SH-SY5Y (cell line): ENCODE results near the gene TRPC6.

ENCODE experiments used
- GATA2 ChIP-seq: IDR thresholded peaks from 2 replicates; pipeline ENCODE4 v1.6.1; 2011; ENCODE audit warnings: mild to moderate bottlenecking, low read depth, low read length
- GATA3 ChIP-seq: IDR thresholded peaks from 2 replicates; pipeline ENCODE4 v1.6.1; 2011; ENCODE audit warnings: low read depth, mild to moderate bottlenecking, low read length, moderate library complexity

The TRPC6 gene

GRCh38 chr11:101567071-101567470 is 16.7 kb downstream of the TRPC6 start:
- TF ChIP-seq GATA3, result no peak
- no peak for TF ChIP-seq GATA2

GRCh38 chr11:101566626-101567025 is 17.2 kb downstream of the TRPC6 start:
- TF ChIP-seq GATA2 (no peak), GATA3 (no peak)

DNA sequence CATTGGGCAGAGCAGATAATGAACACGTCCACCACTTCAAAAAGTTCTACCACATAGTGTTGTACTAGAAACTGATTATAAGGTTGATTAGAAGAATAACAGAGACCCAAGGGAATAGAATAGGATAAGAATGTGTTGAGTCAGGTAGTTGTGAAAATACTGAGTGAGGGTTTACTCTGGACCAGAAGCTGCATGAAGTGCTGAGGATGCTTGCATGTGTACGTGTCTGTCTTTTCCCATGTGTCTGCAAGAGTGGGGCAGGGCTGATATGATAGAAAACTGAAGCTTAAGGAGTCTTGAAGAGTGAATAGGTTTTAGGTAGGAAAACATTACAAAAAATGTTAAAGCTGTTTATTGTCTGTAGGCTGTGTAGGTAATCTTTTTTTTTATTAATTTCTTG is 20.6 kb downstream of the TRPC6 start:
- TF ChIP-seq GATA3 (no peak), GATA2 (no peak)

- TF ChIP-seq GATA3, result no peak
- TF ChIP-seq GATA2, result no peak
Measured at GRCh38 chr11:101555366-101555765, 28.4 kb downstream of the TRPC6 start.

DNA sequence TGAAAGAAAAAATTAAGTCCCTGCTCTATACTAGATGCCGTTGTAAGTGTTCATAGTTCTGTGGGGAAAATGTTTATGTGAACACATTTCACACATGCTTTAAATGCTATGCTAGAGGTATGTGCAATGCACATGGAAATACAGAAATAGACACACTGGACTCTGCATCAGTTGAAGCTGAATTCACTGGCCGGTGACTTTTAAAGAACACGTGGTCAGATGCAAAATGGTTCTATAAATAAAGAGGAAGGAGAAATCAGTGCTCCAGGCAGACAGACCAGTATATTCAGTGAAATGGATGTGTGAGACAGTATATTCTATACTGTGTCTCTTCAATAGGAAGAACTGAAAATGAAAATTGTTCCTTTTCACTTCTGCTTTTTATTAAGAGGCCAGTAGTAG is 29.9 kb downstream of the TRPC6 start:
- TF ChIP-seq GATA2 (no peak), GATA3 (no peak)

- no peak for TF ChIP-seq GATA3
- TF ChIP-seq GATA2, result no peak
Measured at GRCh38 chr11:101552888-101553287, 30.9 kb downstream of the TRPC6 start.

DNA sequence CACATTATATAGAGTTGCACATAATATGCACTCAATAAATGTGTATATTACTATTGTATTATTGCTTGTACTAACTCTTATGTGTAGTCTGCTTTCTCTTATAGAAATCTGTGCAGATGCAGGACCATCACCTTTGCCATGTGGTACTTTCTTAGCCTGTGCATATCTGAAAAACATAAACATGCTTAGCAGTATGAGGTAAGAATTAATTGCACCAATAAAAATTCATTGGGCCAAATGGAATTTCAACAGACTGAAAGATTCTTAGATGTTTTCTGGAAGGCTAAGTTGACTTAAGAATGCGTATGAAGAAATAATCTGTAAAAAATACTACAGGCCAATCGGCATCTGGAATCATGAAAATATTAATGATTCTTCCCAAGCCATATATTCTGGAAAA is 55.3 kb downstream of the TRPC6 start:
- TF ChIP-seq GATA2, result no peak
- no peak for TF ChIP-seq GATA3

DNA sequence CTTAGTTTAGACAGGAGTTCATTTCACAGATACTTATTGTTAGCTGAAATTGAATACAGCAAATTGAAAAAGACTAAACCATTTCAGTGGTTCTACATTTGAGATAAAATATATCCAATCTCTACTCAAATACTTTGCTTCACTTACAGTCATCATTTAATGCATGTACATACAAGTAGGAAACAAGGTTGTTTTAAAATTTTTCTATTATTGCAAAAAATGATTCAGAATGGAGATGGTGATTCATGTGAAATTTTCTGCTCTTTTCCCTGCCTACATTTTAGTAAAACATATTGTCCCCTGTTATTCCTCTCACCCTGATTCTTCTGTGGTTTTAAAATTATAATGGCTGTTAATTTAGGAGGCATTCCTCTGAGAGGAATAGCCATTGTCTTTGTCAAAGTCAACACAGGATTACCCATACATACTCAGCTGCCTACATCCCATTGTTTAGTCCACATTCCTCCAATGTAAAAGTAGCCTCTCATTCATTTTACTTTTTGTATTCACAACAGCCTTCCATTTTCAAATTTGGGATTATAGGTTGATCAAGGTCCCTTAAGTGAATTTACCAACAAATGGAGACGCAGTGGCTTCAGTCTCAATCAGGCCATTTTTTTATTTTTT is 60.1 kb downstream of the TRPC6 start:
- no peak for TF ChIP-seq GATA3
- no peak for TF ChIP-seq GATA2

- TF ChIP-seq GATA3, result no peak
- TF ChIP-seq GATA2, result no peak
Measured at GRCh38 chr11:101523193-101523592, 60.6 kb downstream of the TRPC6 start.

- TF ChIP-seq GATA2 (no peak), GATA3 (no peak)
Measured at GRCh38 chr11:101521821-101522220, 62.0 kb downstream of the TRPC6 start.

DNA sequence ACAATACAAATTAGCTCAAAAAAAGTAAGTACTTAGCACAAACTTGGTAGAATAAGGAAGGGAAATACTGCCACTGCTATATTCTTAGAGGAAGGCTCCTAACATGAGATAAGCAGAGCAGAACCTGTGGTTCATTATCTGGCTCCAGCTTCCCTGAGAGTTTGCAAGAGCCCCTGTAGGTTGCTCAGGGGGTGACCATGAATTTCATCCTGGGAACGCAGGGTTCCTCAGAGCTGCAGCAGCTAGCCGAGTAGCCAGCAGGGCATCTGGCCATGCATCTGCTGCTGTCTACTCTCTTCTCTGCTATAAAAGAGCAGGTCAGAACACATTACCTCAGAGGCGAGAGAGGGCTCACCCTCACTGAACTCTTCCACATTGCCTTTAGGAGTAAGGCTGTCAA is 67.3 kb downstream of the TRPC6 start:
- TF ChIP-seq GATA3 (no peak), GATA2 (no peak)

- TF ChIP-seq GATA2 (no peak), GATA3 (no peak)
Measured at GRCh38 chr11:101511065-101511464, 72.7 kb downstream of the TRPC6 start.

DNA sequence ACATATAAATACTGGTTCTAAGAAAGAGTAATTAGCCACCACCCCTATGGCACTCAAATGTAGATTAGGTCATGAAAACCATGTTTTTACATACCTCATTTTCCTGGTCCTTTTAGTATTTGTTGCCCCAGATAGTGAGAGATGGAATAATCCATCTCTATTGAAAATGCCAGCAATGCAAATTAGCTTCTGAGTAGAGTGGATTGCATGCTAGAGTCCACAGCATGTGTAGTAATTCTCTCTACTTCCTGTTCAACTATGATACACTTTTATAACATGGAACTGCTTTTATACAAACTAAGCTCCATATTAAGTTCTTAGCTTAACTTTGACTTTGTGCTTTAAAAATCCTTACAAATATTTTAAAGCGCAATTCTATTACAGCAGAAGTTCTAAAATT is 73.2 kb downstream of the TRPC6 start:
- TF ChIP-seq GATA3 (no peak), GATA2 (no peak)

DNA sequence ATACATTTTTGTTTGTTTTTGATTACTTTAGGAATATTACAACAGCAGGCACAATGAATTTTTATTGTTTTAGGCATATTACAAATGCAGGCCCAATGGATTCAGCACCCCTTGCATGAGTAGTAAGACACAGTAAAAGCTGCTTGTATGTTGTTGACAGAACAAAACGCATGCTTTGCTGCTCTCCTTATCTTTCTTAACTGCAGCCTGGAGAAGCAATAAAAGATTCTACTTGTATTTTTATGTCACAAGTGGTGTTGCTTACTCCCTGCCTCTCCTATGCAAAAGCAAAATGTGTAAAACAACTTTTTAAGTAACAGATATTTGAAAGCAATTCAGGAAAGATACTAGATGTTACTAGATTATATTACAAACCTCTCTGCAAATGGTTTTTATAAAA is 73.9 kb downstream of the TRPC6 start:
- TF ChIP-seq GATA2 (no peak), GATA3 (no peak)

DNA sequence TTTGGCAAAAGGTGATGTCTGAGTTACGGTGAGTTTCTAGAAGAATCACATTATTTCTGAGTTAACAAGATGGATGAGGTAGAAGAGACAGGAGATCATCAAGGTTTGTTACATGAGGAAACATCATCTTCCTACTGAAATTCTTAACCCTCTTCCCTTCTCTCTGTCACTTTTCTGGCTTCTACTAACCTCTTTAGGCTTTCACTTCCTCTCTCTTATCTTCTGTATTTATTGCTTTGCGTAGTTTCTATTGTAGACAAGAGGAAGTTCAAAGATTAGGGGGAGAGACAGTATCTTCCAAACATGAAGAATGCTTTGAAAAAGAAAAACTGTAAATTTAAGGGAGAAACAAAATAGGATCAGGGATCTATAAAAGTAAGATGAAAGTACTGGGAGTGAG is 75.4 kb downstream of the TRPC6 start:
- TF ChIP-seq GATA3 (no peak), GATA2 (no peak)

- TF ChIP-seq GATA2 (no peak), GATA3 (no peak)
Measured at GRCh38 chr11:101498891-101499290, 84.9 kb downstream of the TRPC6 start.

DNA sequence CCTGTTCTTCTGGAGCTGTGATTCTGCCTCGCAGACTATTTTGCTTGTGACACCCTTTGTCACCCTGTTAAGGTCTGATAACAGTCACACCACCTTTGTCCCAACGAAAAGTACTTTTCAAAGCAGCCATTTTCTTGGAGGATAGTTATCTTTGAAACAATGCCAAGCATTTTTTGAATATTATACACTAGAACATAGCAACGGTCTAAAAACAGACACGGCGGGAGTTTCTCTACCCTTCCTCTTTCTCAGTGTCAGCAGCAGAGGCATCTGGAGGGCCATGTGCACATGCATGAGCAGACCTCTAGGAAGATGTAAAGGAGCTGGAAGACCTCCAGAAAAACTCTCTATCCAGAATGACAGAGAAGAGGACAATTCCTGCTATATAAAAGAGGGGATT is 86.5 kb downstream of the TRPC6 start:
- TF ChIP-seq GATA2, result no peak
- no peak for TF ChIP-seq GATA3
